GM23338 (cell line): Measurements from ENCODE around the gene SCART1.

Experiments
- EZH2 ChIP-seq: fragments of 200-600 bp; sonication (generic); IDR thresholded peaks from one replicate; pipeline ENCODE4 v1.8.0; 2017; ENCODE audit warnings: antibody characterized with exemption, mild to moderate bottlenecking, low read depth; ENCODE audit not compliant: unreplicated experiment
- EZH2phosphoT487 ChIP-seq: fragments of 200-600 bp; sonication (generic); IDR thresholded peaks from one replicate; pipeline ENCODE4 v1.8.1; 2018; ENCODE audit warnings: antibody characterized with exemption; ENCODE audit not compliant: unreplicated experiment
- POLR2AphosphoS5 ChIP-seq: IDR thresholded peaks from 2 replicates; pipeline ENCODE4 v1.6.1; 2016; ENCODE audit warnings: antibody characterized with exemption, low read depth
- TF ChIP-seq, protein P1 (sequence below), 2 experiments: fragments of 200-600 bp in 1 of 2; sonication (generic) in 1 of 2; conservative IDR thresholded peaks; 2 replicates each; pipeline versions ENCODE4 v1.5.1 to v1.6.1; 2016 to 2017; ENCODE audit warnings: antibody characterized with exemption in 2 of 2, low read depth in 2 of 2, mild to moderate bottlenecking in 2 of 2, moderate library complexity in 1 of 2

DNA sequence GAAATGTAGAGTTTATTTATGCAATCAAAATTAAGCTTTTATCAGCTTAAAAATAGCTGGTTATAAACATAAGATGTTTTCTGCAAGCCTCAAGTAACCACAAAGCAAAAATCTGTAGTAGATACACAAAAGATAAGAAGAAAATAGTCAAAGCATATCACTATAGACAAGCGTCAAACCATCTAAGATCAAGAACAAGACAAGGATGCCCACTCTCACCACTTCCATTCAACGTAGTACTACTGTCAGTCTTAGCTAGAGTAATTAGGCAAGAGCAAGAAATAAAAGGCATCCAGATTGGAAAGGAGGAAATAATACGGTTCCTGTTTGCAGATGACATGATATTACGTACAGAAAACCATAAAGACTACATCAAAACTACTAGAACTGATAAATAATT is 56.0 kb downstream of the SCART1 start:
- TF ChIP-seq EZH2phosphoT487 (no peak), EZH2 (no peak), POLR2AphosphoS5 (no peak)
- TF ChIP-seq, protein P1, sequence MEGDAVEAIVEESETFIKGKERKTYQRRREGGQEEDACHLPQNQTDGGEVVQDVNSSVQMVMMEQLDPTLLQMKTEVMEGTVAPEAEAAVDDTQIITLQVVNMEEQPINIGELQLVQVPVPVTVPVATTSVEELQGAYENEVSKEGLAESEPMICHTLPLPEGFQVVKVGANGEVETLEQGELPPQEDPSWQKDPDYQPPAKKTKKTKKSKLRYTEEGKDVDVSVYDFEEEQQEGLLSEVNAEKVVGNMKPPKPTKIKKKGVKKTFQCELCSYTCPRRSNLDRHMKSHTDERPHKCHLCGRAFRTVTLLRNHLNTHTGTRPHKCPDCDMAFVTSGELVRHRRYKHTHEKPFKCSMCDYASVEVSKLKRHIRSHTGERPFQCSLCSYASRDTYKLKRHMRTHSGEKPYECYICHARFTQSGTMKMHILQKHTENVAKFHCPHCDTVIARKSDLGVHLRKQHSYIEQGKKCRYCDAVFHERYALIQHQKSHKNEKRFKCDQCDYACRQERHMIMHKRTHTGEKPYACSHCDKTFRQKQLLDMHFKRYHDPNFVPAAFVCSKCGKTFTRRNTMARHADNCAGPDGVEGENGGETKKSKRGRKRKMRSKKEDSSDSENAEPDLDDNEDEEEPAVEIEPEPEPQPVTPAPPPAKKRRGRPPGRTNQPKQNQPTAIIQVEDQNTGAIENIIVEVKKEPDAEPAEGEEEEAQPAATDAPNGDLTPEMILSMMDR (conservative IDR thresholded peaks at IDR 0.05; ENCODE audit: low read depth in 2 of 2): no peak
